HL-60 (cell line): Measurements from ENCODE around the gene BHMT.

Experiments used
- DNase-seq, 2 experiments: peaks; one replicate each; pipeline ENCODE4 v3.0.0-alpha.2; 2010 to 2020; ENCODE audit warnings: low read depth in 1 of 2, low spot score in 1 of 2
- H3K27ac ChIP-seq: fragments of 250-450 bp; sonication (Bioruptor Pico); replicated peaks from 2 replicates; pipeline ENCODE4 v1.5.1; 2020; ENCODE audit warnings: mild to moderate bottlenecking, moderate library complexity
- H3K27me3 ChIP-seq: fragments of 250-450 bp; sonication (Bioruptor Pico); 2 replicates; pipeline ENCODE4 v1.5.1; 2021; ENCODE audit warnings: mild to moderate bottlenecking, moderate library complexity; ENCODE audit not compliant: insufficient read depth, poor library complexity, severe bottlenecking
- H3K4me3 ChIP-seq: replicated peaks from 2 replicates; pipeline ENCODE4 v1.5.1; 2011; ENCODE audit warnings: mild to moderate bottlenecking, control low read depth, low read length; ENCODE audit not compliant: insufficient read depth
- CTCF ChIP-seq: IDR thresholded peaks from one replicate; pipeline ENCODE4 v1.5.1; 2011; ENCODE audit warnings: low read length, control low read depth, inconsistent platforms; ENCODE audit not compliant: insufficient read depth
- GABPA ChIP-seq: IDR thresholded peaks from 2 replicates; pipeline ENCODE4 v1.6.1; 2012; ENCODE audit warnings: low read depth
- POLR2AphosphoS5 ChIP-seq: IDR thresholded peaks from 2 replicates; pipeline ENCODE4 v1.6.1; 2012; ENCODE audit warnings: low read depth
- REST ChIP-seq: IDR thresholded peaks from 2 replicates; pipeline ENCODE4 v1.6.1; 2012; ENCODE audit warnings: low read depth; ENCODE audit not compliant: insufficient replicate concordance
- SPI1 ChIP-seq: IDR thresholded peaks from 2 replicates; pipeline ENCODE4 v1.6.1; 2012; ENCODE audit warnings: low read depth, mild to moderate bottlenecking, borderline replicate concordance

The BHMT gene

GRCh38 chr5:79108086-79108485 lies 3.5 kb upstream of the BHMT start:
- no peak overlapping the region for H3K27ac ChIP-seq
- DNase-seq, result no peak
- no peak for TF ChIP-seq REST
- TF ChIP-seq SPI1, result no peak
- TF ChIP-seq GABPA, result no peak
- no peak for TF ChIP-seq CTCF
- TF ChIP-seq POLR2AphosphoS5, result no peak
- H3K27me3 ChIP-seq, result no peaks in the 10 kb centered on the region
- H3K4me3 ChIP-seq, result no peak overlapping the region

GRCh38 chr5:79108792-79109191 lies 2.8 kb upstream of the BHMT start:
- no peak overlapping the region for H3K4me3 ChIP-seq

More at GRCh38 chr5:79108792-79109191, 2.8 kb upstream of the BHMT start:
- no peak for DNase-seq
- no peak overlapping the region for H3K27ac ChIP-seq
- H3K27me3 ChIP-seq, result no peaks in the 10 kb centered on the region
- TF ChIP-seq POLR2AphosphoS5 (no peak), SPI1 (no peak), REST (no peak), CTCF (no peak), GABPA (no peak)
